ENCODE measurements around the gene MOG.
A peak's percentile ranks its signal among the peaks of the same experiment; 100 is the strongest.

Gene MOG

GRCh38 chr6:29676981-29677601 lies 20.2 kb downstream of the MOG start:
- no peak for DNase-seq (ENCODE audit: low spot score)

DNA sequence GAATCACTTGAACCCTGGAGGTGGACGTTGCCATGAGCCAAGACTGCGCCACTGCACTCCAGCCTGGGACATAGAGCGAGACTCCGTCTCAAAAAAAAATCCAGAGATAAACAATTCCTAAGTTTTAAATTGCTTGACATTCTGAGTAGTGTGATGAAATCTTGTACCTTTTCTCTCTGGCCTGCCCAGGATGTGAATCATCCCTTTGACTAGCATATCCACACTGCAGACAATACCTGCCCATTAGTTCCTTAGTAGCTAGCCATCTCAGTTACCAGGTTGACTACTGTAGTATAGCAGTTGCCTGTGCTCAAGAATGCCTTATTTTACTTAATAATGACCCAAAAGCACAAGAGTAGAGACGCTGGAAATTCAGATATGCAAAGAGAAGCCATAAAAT lies 21.2 kb downstream of the MOG start:
- no peak for DNase-seq (ENCODE audit: low spot score)

- DNase-seq (ENCODE audit: low spot score), result no peak
These were observed 23.1 kb downstream of the MOG start for GRCh38 chr6:29679962-29680361.

- no peak for DNase-seq (ENCODE audit: low spot score)
These were observed 23.5 kb downstream of the MOG start for GRCh38 chr6:29680416-29680815.

DNA sequence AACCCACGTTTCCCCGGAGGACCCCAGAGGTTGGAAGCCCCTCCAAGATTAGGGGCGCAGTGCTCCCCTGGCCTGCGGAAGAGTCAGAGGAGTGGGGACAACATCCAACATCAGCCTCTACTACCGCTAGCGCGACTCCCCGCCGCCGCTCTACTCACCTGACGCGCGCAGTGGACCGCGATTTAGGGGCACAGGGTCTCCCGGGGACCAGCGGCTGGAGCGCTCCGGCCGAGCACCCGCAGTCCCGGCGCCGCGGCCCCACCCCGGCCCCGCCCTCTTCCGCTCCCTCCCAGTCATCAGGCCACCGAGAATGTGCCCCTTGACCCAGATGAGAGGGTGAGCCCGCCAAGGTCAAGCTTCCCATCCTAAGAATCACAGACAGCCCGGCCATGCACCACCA lies 24.0 kb downstream of the MOG start, which contains the start of gene ZFP57:
Gene ZFP57, minus strand, starts transcription at position 249 of the 400 bp plus-strand sequence. CDS start 4,149 bp downstream, outside the sequence.
- DNase-seq (ENCODE audit: low spot score), result peak; percentile 51

- no peak for DNase-seq (ENCODE audit: low spot score)
These were observed 24.9 kb downstream of the MOG start for GRCh38 chr6:29681811-29682210.

GRCh38 chr6:29685718-29686326 lies 28.9 kb downstream of the MOG start:
- DNase-seq (ENCODE audit: low spot score), result no peak

GRCh38 chr6:29694637-29695036 lies 37.7 kb downstream of the MOG start:
- no peak for DNase-seq (ENCODE audit: low spot score)

- peak; percentile 54 for DNase-seq (ENCODE audit: low spot score)
These were observed 39.5 kb downstream of the MOG start for GRCh38 chr6:29696147-29697125.

GRCh38 chr6:29702519-29703103 lies 45.7 kb downstream of the MOG start:
- peak; percentile 40 for DNase-seq (ENCODE audit: low spot score)

DNA sequence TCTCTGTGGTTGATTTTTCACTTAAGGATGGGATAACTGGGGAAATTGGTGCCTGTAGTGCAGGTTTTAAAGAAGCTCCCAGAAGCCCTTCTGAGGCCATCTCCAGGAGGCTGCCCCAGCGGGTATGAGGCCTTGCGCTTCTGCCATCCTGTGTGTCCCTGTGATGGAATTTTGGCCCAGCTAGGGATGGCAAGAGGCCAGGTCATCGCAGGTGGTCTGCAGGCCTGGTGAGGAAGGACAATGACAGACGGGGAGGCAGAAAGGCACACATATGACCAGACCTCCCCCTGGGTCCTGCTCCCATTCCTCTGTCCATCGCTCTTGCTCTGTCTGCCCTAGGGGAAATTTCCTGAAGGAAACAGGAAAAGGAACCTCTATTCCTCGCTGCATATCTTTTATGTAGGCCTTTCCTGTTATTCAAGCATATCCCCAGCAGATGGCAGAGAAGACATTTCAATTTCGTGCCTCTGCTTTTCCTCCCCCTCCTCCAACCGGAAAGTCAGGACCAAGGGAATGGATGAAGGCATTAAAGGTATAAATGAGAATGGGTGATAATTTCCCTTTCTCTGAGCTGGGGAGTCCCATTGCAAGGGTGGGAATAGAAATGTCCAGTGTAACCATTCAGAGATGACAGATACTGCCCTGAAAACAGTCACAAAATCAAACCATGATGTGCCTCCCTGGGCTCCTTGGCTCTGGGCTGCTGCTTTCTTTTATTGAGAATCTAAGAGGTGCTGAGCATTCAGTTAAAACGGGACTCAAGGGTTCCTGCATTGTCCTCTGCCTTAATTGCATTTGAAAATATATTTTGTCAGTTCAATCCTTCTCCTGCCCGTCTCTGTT lies 48.7 kb downstream of the MOG start:
- peak; percentile 79 for DNase-seq (ENCODE audit: low spot score)

DNA sequence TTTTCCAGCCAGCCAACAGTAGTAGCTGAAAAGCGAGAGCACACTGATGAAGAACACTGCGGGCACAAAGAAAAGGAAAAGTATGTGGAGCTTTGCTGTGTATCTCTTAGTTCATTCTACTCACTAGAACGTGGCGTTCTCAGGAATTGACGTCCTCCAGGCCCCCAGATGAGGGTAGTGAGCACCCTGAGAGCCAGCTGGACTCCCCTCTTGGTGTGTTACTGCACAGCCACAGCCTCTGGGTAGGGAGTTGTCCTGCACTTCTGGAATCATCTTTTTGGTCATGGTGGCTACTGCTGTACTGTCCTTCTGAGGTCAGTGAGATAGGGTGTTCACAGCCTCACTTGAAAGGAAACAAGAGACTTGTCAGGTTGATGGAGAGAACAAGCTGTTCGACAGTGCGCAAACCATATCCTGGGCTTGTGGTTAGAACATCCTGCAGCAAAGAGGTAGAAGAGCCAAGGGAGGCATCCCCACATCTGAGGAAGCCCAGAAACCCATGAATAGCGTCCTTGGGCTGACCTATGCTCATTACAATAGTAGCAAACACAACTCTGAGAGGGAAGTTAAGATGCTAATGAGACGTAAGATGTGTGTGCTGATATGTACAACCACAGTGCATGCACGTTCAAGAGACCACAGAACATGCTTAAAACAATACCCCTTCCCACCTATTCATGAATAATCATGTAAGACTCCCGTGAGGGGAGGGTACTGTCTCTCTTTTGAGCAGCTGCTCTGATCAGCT lies 51.7 kb downstream of the MOG start:
- DNase-seq (ENCODE audit: low spot score), result no peak

DNA sequence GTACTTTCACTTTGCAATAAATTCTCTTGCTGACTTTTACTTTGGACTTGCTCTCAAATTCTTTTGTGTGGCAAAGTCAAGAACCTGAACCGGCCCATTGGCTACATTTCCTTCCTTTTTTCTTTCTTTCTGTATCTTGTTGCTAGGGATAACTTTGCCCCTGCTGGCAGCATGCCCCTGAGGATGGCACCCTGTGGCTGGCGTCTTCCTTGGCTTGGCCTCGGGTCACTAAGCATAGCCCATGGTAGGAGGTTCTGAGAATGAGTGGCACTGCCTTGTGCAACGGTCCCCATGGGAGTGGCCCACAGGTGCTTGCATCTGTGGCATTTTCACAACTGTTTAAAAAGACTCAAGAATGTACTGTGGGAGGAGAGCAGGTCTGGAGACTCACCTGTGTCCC lies 52.3 kb downstream of the MOG start:
- no peak for DNase-seq (ENCODE audit: low spot score)

- DNase-seq (ENCODE audit: low spot score), result no peak
These were observed 53.5 kb downstream of the MOG start for GRCh38 chr6:29710281-29710941.

- no peak for DNase-seq (ENCODE audit: low spot score)
These were observed 64.0 kb downstream of the MOG start for GRCh38 chr6:29720863-29721262.

Measured in AG20443 (cell line).